GM18858 (cell line): Measurements from ENCODE around the gene DIP2C.
"Not testable (repeated sequence)": the region's sequence is repeated elsewhere in the genome, so short reads cannot be mapped to it uniquely, and the experiment has no call there.

Source experiments
- ATAC-seq: cut with Tn5 transposase; IDR thresholded peaks from one replicate; pipeline ENCODE4 v1.9.1; 2021; ENCODE audit not compliant: unreplicated experiment

Gene DIP2C

GRCh38 chr10:541041-541440 is 148.4 kb downstream of the DIP2C start:
- no peak for ATAC-seq

GRCh38 chr10:538895-539294 is 150.6 kb downstream of the DIP2C start:
- no peak for ATAC-seq

- ATAC-seq = no peak
Observed at GRCh38 chr10:536935-537334, 152.5 kb downstream of the DIP2C start.

- ATAC-seq = no peak
Observed at GRCh38 chr10:536371-536925, 153.0 kb downstream of the DIP2C start.

GRCh38 chr10:535952-536351 is 153.5 kb downstream of the DIP2C start:
- no peak for ATAC-seq

GRCh38 chr10:535051-535450 is 154.4 kb downstream of the DIP2C start:
- no peak for ATAC-seq

- no peak for ATAC-seq
Observed at GRCh38 chr10:534047-534566, 155.4 kb downstream of the DIP2C start.

- no peak for ATAC-seq
Observed at GRCh38 chr10:533611-534010, 155.9 kb downstream of the DIP2C start.

GRCh38 chr10:533186-533585 is 156.3 kb downstream of the DIP2C start:
- no peak for ATAC-seq

- ATAC-seq = not testable (repeated sequence)
Observed at GRCh38 chr10:532331-532730, 157.1 kb downstream of the DIP2C start.

GRCh38 chr10:531541-531940 is 157.9 kb downstream of the DIP2C start:
- no peak for ATAC-seq

- no peak for ATAC-seq
Observed at GRCh38 chr10:530717-531116, 158.8 kb downstream of the DIP2C start.

- ATAC-seq = no peak
Observed at GRCh38 chr10:529468-530230, 159.8 kb downstream of the DIP2C start.

GRCh38 chr10:528173-529165 is 161.0 kb downstream of the DIP2C start:
- ATAC-seq = no peak

GRCh38 chr10:527416-527815 is 162.1 kb downstream of the DIP2C start:
- no peak for ATAC-seq

GRCh38 chr10:526651-527312 is 162.7 kb downstream of the DIP2C start:
- ATAC-seq = no peak

- no peak for ATAC-seq
Observed at GRCh38 chr10:525565-526315, 163.7 kb downstream of the DIP2C start.

- no peak for ATAC-seq
Observed at GRCh38 chr10:523925-524324, 165.5 kb downstream of the DIP2C start.

GRCh38 chr10:522350-522749 is 167.1 kb downstream of the DIP2C start:
- ATAC-seq = no peak
